GM12878 (cell line): ENCODE results near the gene FOXJ3. TPM values are rescaled to one million over a fixed set of nuclear protein-coding genes. Genes with fewer than 3 reads are reported as not detected.

ENCODE experiments used
- ATAC-seq: fragments of 200-7000 bp; cut with Tn5 transposase; 3 replicates; pipeline ENCODE4 v1.9.1; 2020; ENCODE audit warnings: mild to moderate bottlenecking, moderate library complexity
- BruUV-seq: library from RNA; stranded (reverse); fragments of 400-500 nt; replicated peaks from 2 replicates; lab custom pipeline; 2021; lab: Mats Ljungman, UMichigan
- CTCF ChIA-PET: fragments of 300-600 bp; sonication (Branson Sonifier 250); formaldehyde crosslinking; extraction: SDS; loops from one replicate; lab custom pipeline; 2021; ENCODE audit warnings: inconsistent platforms; lab: Yijun Ruan, JAX
- POLR2A ChIA-PET: fragments of 350-600 bp; formaldehyde crosslinking; extraction: SDS; loops from one replicate; lab custom pipeline; 2021; ENCODE audit warnings: inconsistent platforms; lab: Charles Lee
- RAD21 ChIA-PET: fragments of 300-600 bp; sonication (Branson Sonifier 250); formaldehyde crosslinking; loops from one replicate; lab custom pipeline; 2023; ENCODE audit warnings: antibody characterized with exemption; ENCODE audit not compliant: unreplicated experiment; lab: Charles Lee
- SMC1A ChIA-PET: fragments of 300-600 bp; sonication (Branson Sonifier 250); formaldehyde crosslinking; loops from one replicate; lab custom pipeline; 2023; ENCODE audit not compliant: unreplicated experiment, uncharacterized antibody; lab: Charles Lee
- DNase-seq: peaks from one replicate; pipeline ENCODE4 v3.0.0-alpha.2; 2011; ENCODE audit warnings: low read depth, low spot score
- FAIRE-seq: peaks from 3 replicates; lab custom pipeline; 2011; peaks lifted over from hg19 to GRCh38; lab: Jason Lieb, UNC
- H2AFZ ChIP-seq: 2 replicates; pipeline ENCODE4 v1.6.0; 2011; ENCODE audit warnings: low read depth, low read length, control low read depth; ENCODE audit not compliant: control insufficient read depth
- H3K27ac ChIP-seq: 2 replicates; pipeline ENCODE4 v1.5.1; 2011; ENCODE audit warnings: control low read depth; ENCODE audit not compliant: control insufficient read depth, insufficient read depth
- H3K27me3 ChIP-seq, 2 experiments: replicated peaks in 1 of 2; 2 replicates each; pipeline versions ENCODE4 v1.6.0 to v1.6.1; 2011; ENCODE audit warnings: low read length in 1 of 2; ENCODE audit not compliant: control insufficient read depth in 2 of 2, insufficient read depth in 2 of 2
- H3K36me3 ChIP-seq, 2 experiments: 2 replicates each; pipeline ENCODE4 v1.5.1; 2011; ENCODE audit warnings: low read length in 1 of 2; ENCODE audit not compliant: control insufficient read depth in 2 of 2, insufficient read depth in 2 of 2
- H3K4me1 ChIP-seq: 2 replicates; pipeline ENCODE4 v1.6.1; 2011; ENCODE audit warnings: mild to moderate bottlenecking, low read length, moderate library complexity, mixed read lengths; ENCODE audit not compliant: control insufficient read depth, insufficient read depth
- H3K4me2 ChIP-seq: 2 replicates; pipeline ENCODE4 v1.6.0; 2011; ENCODE audit warnings: control low read depth; ENCODE audit not compliant: control insufficient read depth, insufficient read depth
- H3K4me3 ChIP-seq: fragments of 200-600 bp; sonication (generic); 2 replicates; pipeline ENCODE4 v1.5.1; 2016
- H3K79me2 ChIP-seq: 2 replicates; pipeline ENCODE4 v1.6.0; 2011; ENCODE audit warnings: low read length; ENCODE audit not compliant: control insufficient read depth, insufficient read depth
- H3K9ac ChIP-seq: 2 replicates; pipeline ENCODE4 v1.8.0; 2011; ENCODE audit warnings: low read length, control low read depth, mixed read lengths; ENCODE audit not compliant: control insufficient read depth, insufficient read depth
- H3K9me3 ChIP-seq: replicated peaks from 3 replicates; pipeline ENCODE4 v1.5.1; 2011; ENCODE audit warnings: mild to moderate bottlenecking, low read length; ENCODE audit not compliant: control insufficient read depth, insufficient read depth
- H4K20me1 ChIP-seq: 2 replicates; pipeline ENCODE4 v1.6.0; 2011; ENCODE audit not compliant: control insufficient read depth, insufficient read depth
- ESRRA ChIP-seq: IDR thresholded peaks from 2 replicates; pipeline ENCODE4 v1.6.1; 2012; ENCODE audit warnings: mild to moderate bottlenecking, low read length, improper control_type of control experiment
- HCFC1 ChIP-seq: fragments of 150-350 bp; IDR thresholded peaks from 2 replicates; pipeline ENCODE4 v1.6.1; 2014; ENCODE audit warnings: low read length
- NFYA ChIP-seq: IDR thresholded peaks from 2 replicates; pipeline ENCODE4 v1.6.1; 2011; ENCODE audit warnings: low read depth, mild to moderate bottlenecking, low read length, improper control_type of control experiment, borderline replicate concordance
- NFYB ChIP-seq: IDR thresholded peaks from 2 replicates; pipeline ENCODE4 v1.6.1; 2011; ENCODE audit warnings: low read depth, mild to moderate bottlenecking, low read length, improper control_type of control experiment, moderate library complexity; ENCODE audit not compliant: insufficient read depth
- NR2C2 ChIP-seq: IDR thresholded peaks from 2 replicates; pipeline ENCODE4 v1.6.1; 2011; ENCODE audit warnings: borderline replicate concordance, low read depth; ENCODE audit not compliant: control insufficient read depth, insufficient read length
- RELA ChIP-seq: fragments of 450-650 bp; IDR thresholded peaks from 2 replicates; pipeline ENCODE4 v1.8.0; 2014; ENCODE audit warnings: borderline replicate concordance; ENCODE audit not compliant: partially characterized antibody
- SRF ChIP-seq, 2 experiments: IDR thresholded peaks; 2 replicates each; pipeline ENCODE4 v1.6.1; 2011; ENCODE audit warnings: low read depth in 2 of 2, low read length in 2 of 2, mild to moderate bottlenecking in 1 of 2, moderate library complexity in 1 of 2
- TARDBP ChIP-seq: IDR thresholded peaks from 2 replicates; pipeline ENCODE4 v1.6.1; 2016; ENCODE audit warnings: borderline replicate concordance
- TCF12 ChIP-seq: IDR thresholded peaks from 2 replicates; pipeline ENCODE4 v1.6.1; 2011; ENCODE audit warnings: low read depth, mild to moderate bottlenecking, low read length
- TCF3 ChIP-seq: IDR thresholded peaks from 2 replicates; pipeline ENCODE4 v1.6.1; 2012; ENCODE audit warnings: low read depth, mild to moderate bottlenecking, low read length, borderline replicate concordance; ENCODE audit not compliant: insufficient read depth
- YY1 ChIP-seq: IDR thresholded peaks from 2 replicates; pipeline ENCODE4 v1.6.1; 2011; ENCODE audit warnings: low read depth, mild to moderate bottlenecking, low read length
- ZZZ3 ChIP-seq: IDR thresholded peaks from 2 replicates; pipeline ENCODE4 v1.6.1; 2011; ENCODE audit warnings: low read depth; ENCODE audit not compliant: control insufficient read depth, insufficient read length
- WGBS: methylation state at CpG from one replicate; pipeline ENCODE4 v1.1.6; 2016; ENCODE audit warnings: low lambda C conversion rate; ENCODE audit not compliant: insufficient replicate concordance, insufficient coverage; ENCODE audit errors: missing lambda C conversion rate; 5-methylcytosine and 5-hydroxymethylcytosine counted together
- in situ Hi-C: fragments of 300-500 bp; cut with MboI; formaldehyde crosslinking; loops from 9 replicates; pipeline ENCODE4 v1.14.3; 2018; ENCODE audit warnings: mixed read lengths
- intact Hi-C: fragments of 100-400 bp; cut with micrococcal nuclease; formaldehyde crosslinking; loops from one replicate; pipeline ENCODE4 v1.14.2; 2022; ENCODE audit not compliant: unreplicated experiment
- polyA plus RNA-seq, 11 experiments: library from polyadenylated mRNA; depleted of rRNA in 4 of 11; unstranded in 6 of 11; stranded (reverse) in 5 of 11; fragments of >200 nt; fragmentation: Nextera tagmentation in 4 of 11; fragmentation: Illumina TruSeq in 1 of 11; extraction: Ambion mirVana in 4 of 11; extraction: Trizol in 1 of 11; gene quantifications; 1 replicate in 1 of 11; 2 replicates in 10 of 11; pipeline versions ENCODE4 v1.2.1 to v1.2.3, GENCODE V29; 2011 to 2016; ENCODE audit warnings: inconsistent platforms in 2 of 11, missing spikeins in 2 of 11, low read depth in 1 of 11
- total RNA-seq, 4 experiments: library from RNA; depleted of rRNA in 3 of 4; stranded (reverse); fragments of >200 nt in 3 of 4; fragmentation: Illumina TruSeq in 1 of 4; extraction: Trizol in 1 of 4; gene quantifications; 2 replicates each; pipeline versions ENCODE4 v1.2.1 to v1.2.3, GENCODE V29; 2013 to 2021
- TF ChIP-seq, protein P1 (sequence below): IDR thresholded peaks from 2 replicates; pipeline ENCODE4 v1.6.1; 2012; ENCODE audit warnings: low read length, inconsistent platforms
- TF ChIP-seq, protein P2 (sequence below): IDR thresholded peaks from 2 replicates; pipeline ENCODE4 v1.6.1; 2012; ENCODE audit warnings: low read depth, low read length, improper control_type of control experiment

The FOXJ3 gene
- total and polyA plus RNA-seq, 10 of the 15 experiments (the other 5 are each of a cell fraction or from before 2014, with no cell fraction given), result 9.5 to 54.2 (median 24.7) TPM

- Histone ChIP-seq H3K27me3 (no peaks in the 10 kb centered on the region), H3K27ac (no peak overlapping the region; the same call in 1 of the 2 replicates), H3K4me3 (no peak overlapping the region), H3K9me3 (peaks cover 14% of the 10 kb centered on the region), H4K20me1 (no peaks in the 10 kb centered on the region), H3K4me2 (no peak overlapping the region), H3K36me3 (no peaks in the 10 kb centered on the region), H3K79me2 (peaks cover 42% of the 10 kb centered on the region), H3K9ac (no peak overlapping the region), H3K4me1 (peaks cover 8% of the 10 kb centered on the region; the same call in 1 of the 2 replicates), H2AFZ (no peak overlapping the region)
- RAD21 ChIA-PET, result no interaction called here
- CTCF ChIA-PET, result interaction anchor here (0.9 to 1.0 kb wide), 2 partner anchors 15 to 813 kb away, joined by 3 to 4 read pairs; no protein-coding TSS in a partner anchor
- FAIRE-seq (no peak), DNase-seq (no peak), ATAC-seq (no peak)
- POLR2A ChIA-PET, result no interaction called here
- TF ChIP-seq SRF (IDR thresholded peaks at IDR 0.05; ENCODE audit: low read depth in 2 of 2, low read length in 2 of 2) (no peak), ZZZ3 (no peak), HCFC1 (no peak), NFYA (no peak), TCF12 (no peak), ESRRA (no peak), NR2C2 (no peak), TCF3 (no peak), TARDBP (no peak), NFYB (no peak), RELA (no peak), YY1 (no peak)
- TF ChIP-seq, protein P1, sequence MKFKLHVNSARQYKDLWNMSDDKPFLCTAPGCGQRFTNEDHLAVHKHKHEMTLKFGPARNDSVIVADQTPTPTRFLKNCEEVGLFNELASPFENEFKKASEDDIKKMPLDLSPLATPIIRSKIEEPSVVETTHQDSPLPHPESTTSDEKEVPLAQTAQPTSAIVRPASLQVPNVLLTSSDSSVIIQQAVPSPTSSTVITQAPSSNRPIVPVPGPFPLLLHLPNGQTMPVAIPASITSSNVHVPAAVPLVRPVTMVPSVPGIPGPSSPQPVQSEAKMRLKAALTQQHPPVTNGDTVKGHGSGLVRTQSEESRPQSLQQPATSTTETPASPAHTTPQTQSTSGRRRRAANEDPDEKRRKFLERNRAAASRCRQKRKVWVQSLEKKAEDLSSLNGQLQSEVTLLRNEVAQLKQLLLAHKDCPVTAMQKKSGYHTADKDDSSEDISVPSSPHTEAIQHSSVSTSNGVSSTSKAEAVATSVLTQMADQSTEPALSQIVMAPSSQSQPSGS, result no peak
- TF ChIP-seq, protein P2, sequence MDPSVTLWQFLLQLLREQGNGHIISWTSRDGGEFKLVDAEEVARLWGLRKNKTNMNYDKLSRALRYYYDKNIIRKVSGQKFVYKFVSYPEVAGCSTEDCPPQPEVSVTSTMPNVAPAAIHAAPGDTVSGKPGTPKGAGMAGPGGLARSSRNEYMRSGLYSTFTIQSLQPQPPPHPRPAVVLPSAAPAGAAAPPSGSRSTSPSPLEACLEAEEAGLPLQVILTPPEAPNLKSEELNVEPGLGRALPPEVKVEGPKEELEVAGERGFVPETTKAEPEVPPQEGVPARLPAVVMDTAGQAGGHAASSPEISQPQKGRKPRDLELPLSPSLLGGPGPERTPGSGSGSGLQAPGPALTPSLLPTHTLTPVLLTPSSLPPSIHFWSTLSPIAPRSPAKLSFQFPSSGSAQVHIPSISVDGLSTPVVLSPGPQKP, result no peak
- 97% methylated on average over 5 of the region's 5 CpGs for WGBS
- BruUV-seq, result no TSS peak
- in situ Hi-C loops (no loop called here), intact Hi-C loops (no loop called here)
- SMC1A ChIA-PET, result no interaction called here
Measured at GRCh38 chr1:42240966-42241755, 93.9 kb downstream of the FOXJ3 start.
